ENCODE measurements around the gene TMED1. TPM values are rescaled to one million over a fixed set of nuclear protein-coding genes. Genes with fewer than 3 reads are reported as not detected.
A peak's percentile ranks its signal among the peaks of the same experiment; 100 is the strongest.

TMED1 gene
- total and polyA plus RNA-seq, 9 of the 15 experiments (the other 6 are each of a cell fraction or from before 2014, with no cell fraction given) = 0.86 to 30.2 (median 23.5) TPM

- TF ChIP-seq CHD7 (IDR thresholded peaks at IDR 0.05; ENCODE audit: low read depth, low read length) = no peak
- no peak for TF ChIP-seq HDGF (IDR thresholded peaks at IDR 0.05)
- no peak; the same call in 1 of the 2 replicates for TF ChIP-seq MYC (IDR thresholded peaks at IDR 0.05; ENCODE audit: low read depth, low read length)
- TF ChIP-seq MYC (CRISPR knock-in tag; IDR thresholded peaks at IDR 0.05; ENCODE audit: borderline replicate concordance, low read depth) = no peak
- TF ChIP-seq TAL1 (IDR thresholded peaks at IDR 0.05) = no peak
- no peak for TF ChIP-seq TOE1 (IDR thresholded peaks at IDR 0.05; ENCODE audit: borderline replicate concordance)
- TF ChIP-seq TOE1 (CRISPR knock-in tag; IDR thresholded peaks at IDR 0.05; ENCODE audit: borderline replicate concordance, low read depth) = 0 out of 2 replicates have a peak, but pooled peaks have one; percentile 35
- TF ChIP-seq GTF2B (IDR thresholded peaks at IDR 0.05; ENCODE audit: extremely low read depth, insufficient read length) = no peak
- TF ChIP-seq PCBP2 (IDR thresholded peaks at IDR 0.05; ENCODE audit: low read depth, low read length, poor library complexity, severe bottlenecking) = no peak
- TF ChIP-seq ATF6 (CRISPR knock-in tag; IDR thresholded peaks at IDR 0.05) = no peak
- 0 out of 2 replicates have a peak, but pooled peaks have one; percentile 35 for TF ChIP-seq FOXO4 (CRISPR knock-in tag; IDR thresholded peaks at IDR 0.05)
- peak; percentile 40; the same call in 1 of the 2 replicates for TF ChIP-seq ELF4 (CRISPR knock-in tag; IDR thresholded peaks at IDR 0.05)
Observed at GRCh38 chr19:10835089-10835753, 791 bp downstream of the TMED1 start (continued).

Measured in K562 (cell line).